HepG2 (cell line): ENCODE results near the gene ZNF225. TPM values are rescaled to one million over a fixed set of nuclear protein-coding genes. Genes with fewer than 3 reads are reported as not detected.

Source experiments
- ATAC-seq: fragments of 200-7000 bp; cut with Tn5 transposase; 3 replicates; pipeline ENCODE4 v1.9.1; 2020; ENCODE audit warnings: mild to moderate bottlenecking, moderate library complexity
- BruUV-seq: library from RNA; stranded (reverse); fragments of 400-500 nt; replicated peaks from 2 replicates; lab custom pipeline; 2021; lab: Mats Ljungman, UMichigan
- CTCF ChIA-PET: fragments of 300-600 bp; formaldehyde crosslinking; extraction: SDS; loops from one replicate; lab custom pipeline; 2021; ENCODE audit warnings: low total read pairs, inconsistent platforms, low intra/inter-chr PET ratio; lab: Yijun Ruan, JAX
- POLR2A ChIA-PET: fragments of 350-600 bp; sonication (Branson Sonifier 250); formaldehyde crosslinking; loops from one replicate; lab custom pipeline; 2020; ENCODE audit warnings: antibody characterized with exemption, inconsistent platforms; lab: Yijun Ruan, JAX
- DNase-seq: peaks from one replicate; pipeline ENCODE4 v3.0.0-alpha.2; 2015; ENCODE audit warnings: low spot score
- FAIRE-seq: peaks from 3 replicates; lab custom pipeline; 2011; peaks lifted over from hg19 to GRCh38; lab: Jason Lieb, UNC
- H2AFZ ChIP-seq: one replicate; pipeline ENCODE4 v1.6.1; 2011; ENCODE audit warnings: low read length, inconsistent platforms
- H3K27ac ChIP-seq: fragments of 300-600 bp; 3 replicates; pipeline ENCODE4 v1.8.0; 2011; ENCODE audit warnings: mixed run types, mild to moderate bottlenecking, mixed read lengths, low read length, inconsistent platforms; ENCODE audit not compliant: insufficient read depth; ENCODE audit errors: extremely low read length
- H3K27me3 ChIP-seq, 2 experiments: fragments of 200-600 bp in 1 of 2; 2 replicates in 1 of 2; 3 replicates in 1 of 2; pipeline versions ENCODE4 v1.6.0 to v1.8.0; 2011; ENCODE audit warnings: low read length in 2 of 2, mild to moderate bottlenecking in 2 of 2, moderate library complexity in 2 of 2, inconsistent platforms in 1 of 2; ENCODE audit not compliant: insufficient read depth in 2 of 2, control insufficient read depth in 1 of 2
- H3K36me3 ChIP-seq, 2 experiments: fragments of 200-600 bp in 1 of 2; replicated peaks in 1 of 2; 2 replicates in 1 of 2; 3 replicates in 1 of 2; pipeline versions ENCODE4 v1.5.1 to v1.8.0; 2011; ENCODE audit warnings: low read length in 2 of 2, inconsistent platforms in 1 of 2; ENCODE audit not compliant: insufficient read depth in 2 of 2, control insufficient read depth in 1 of 2
- H3K4me1 ChIP-seq: 2 replicates; pipeline ENCODE4 v1.5.1; 2012; ENCODE audit warnings: low read length, inconsistent platforms; ENCODE audit not compliant: insufficient read depth
- H3K4me2 ChIP-seq: 2 replicates; pipeline ENCODE4 v1.6.0; 2011; ENCODE audit warnings: low read depth, low read length, inconsistent platforms
- H3K4me3 ChIP-seq, 3 experiments: fragments of 200-600 bp in 1 of 3; sonication (generic), shearing (Covaris generic) in 1 of 3; replicated peaks in 1 of 3; 2 replicates each; pipeline ENCODE4 v1.5.1; 2011 to 2016; ENCODE audit warnings: low read length in 3 of 3, inconsistent platforms in 2 of 3, low read depth in 2 of 3, mild to moderate bottlenecking in 2 of 3, control low read depth in 1 of 3, mixed read lengths in 1 of 3; ENCODE audit not compliant: insufficient read depth in 1 of 3
- H3K79me2 ChIP-seq: one replicate; pipeline ENCODE4 v1.6.1; 2011; ENCODE audit warnings: low read length, inconsistent platforms; ENCODE audit not compliant: insufficient read depth
- H3K9ac ChIP-seq: 2 replicates; pipeline ENCODE4 v1.6.0; 2011; ENCODE audit warnings: mild to moderate bottlenecking, low read depth, low read length, inconsistent platforms; ENCODE audit not compliant: insufficient read depth
- H3K9me3 ChIP-seq: 2 replicates; pipeline ENCODE4 v1.5.1; 2012; ENCODE audit warnings: mild to moderate bottlenecking, low read length
- H4K20me1 ChIP-seq: 2 replicates; pipeline ENCODE4 v1.6.0; 2011; ENCODE audit warnings: inconsistent platforms, mild to moderate bottlenecking, low read length, moderate library complexity; ENCODE audit not compliant: insufficient read depth
- ATF6 ChIP-seq: sonication (generic); formaldehyde crosslinking; conservative IDR thresholded peaks from 2 replicates; pipeline ENCODE4 v1.4.0; 2020; ENCODE audit warnings: missing genetic modification reagents
- ELF4 ChIP-seq: sonication (generic); formaldehyde crosslinking; IDR thresholded peaks from 2 replicates; pipeline ENCODE4 v1.5.0; 2020; ENCODE audit warnings: missing genetic modification reagents, mild to moderate bottlenecking, moderate library complexity, borderline replicate concordance
- FOXA1 ChIP-seq, 2 experiments: fragments of 450-650 bp in 1 of 2; sonication (generic) in 1 of 2; formaldehyde crosslinking in 1 of 2; IDR thresholded peaks; 2 replicates each; pipeline versions ENCODE4 v1.4.0 to v1.6.1; 2016 to 2020; ENCODE audit warnings: missing genetic modification reagents in 1 of 2
- GFI1 ChIP-seq: sonication (generic); formaldehyde crosslinking; IDR thresholded peaks from 2 replicates; pipeline ENCODE4 v1.5.0; 2020; ENCODE audit warnings: missing genetic modification reagents, mild to moderate bottlenecking, borderline replicate concordance
- LBX2 ChIP-seq: sonication (generic); formaldehyde crosslinking; IDR thresholded peaks from 2 replicates; pipeline ENCODE4 v1.5.0; 2020; ENCODE audit warnings: missing genetic modification reagents, mild to moderate bottlenecking, borderline replicate concordance
- SOX6 ChIP-seq, 2 experiments: fragments of 450-650 bp in 1 of 2; sonication (generic) in 1 of 2; formaldehyde crosslinking in 1 of 2; IDR thresholded peaks; 2 replicates each; pipeline versions ENCODE4 v1.4.0 to v1.6.1; 2017 to 2020; ENCODE audit warnings: antibody characterized with exemption in 1 of 2, mild to moderate bottlenecking in 1 of 2, missing genetic modification reagents in 1 of 2
- STAT5B ChIP-seq: sonication (generic); formaldehyde crosslinking; IDR thresholded peaks from 2 replicates; pipeline ENCODE4 v1.4.0; 2020; ENCODE audit warnings: missing genetic modification reagents
- TRIM22 ChIP-seq: fragments of 450-650 bp; IDR thresholded peaks from 2 replicates; pipeline ENCODE4 v1.6.1; 2017
- ZFP41 ChIP-seq: sonication (generic); formaldehyde crosslinking; IDR thresholded peaks from 2 replicates; pipeline ENCODE4 v1.4.0; 2020; ENCODE audit warnings: mild to moderate bottlenecking, missing genetic modification reagents, borderline replicate concordance
- ZNF558 ChIP-seq: sonication (generic); formaldehyde crosslinking; IDR thresholded peaks from 2 replicates; pipeline ENCODE4 v1.9.0; 2022; ENCODE audit warnings: mild to moderate bottlenecking, missing genetic modification reagents, borderline replicate concordance
- ZNF607 ChIP-seq: sonication (generic); formaldehyde crosslinking; IDR thresholded peaks from 2 replicates; pipeline ENCODE4 v1.5.1; 2020; ENCODE audit warnings: missing genetic modification reagents, mild to moderate bottlenecking, borderline replicate concordance
- ZNF777 ChIP-seq: sonication (generic); formaldehyde crosslinking; IDR thresholded peaks from 2 replicates; pipeline ENCODE4 v1.4.0; 2020; ENCODE audit warnings: missing genetic modification reagents
- WGBS: methylation state at CpG from one replicate; pipeline ENCODE4 v1.1.6; 2017; ENCODE audit warnings: low lambda C conversion rate; 5-methylcytosine and 5-hydroxymethylcytosine counted together
- in situ Hi-C: cut with HindIII; loops from 2 replicates; pipeline ENCODE4 v1.10.0; 2017; ENCODE audit warnings: low pct_unique_long_range_greater_than_20kb; ENCODE audit not compliant: extremely low pct_ligation_motif_present
- intact Hi-C: fragments of 100-400 bp; cut with micrococcal nuclease; formaldehyde crosslinking; loops from one replicate; pipeline ENCODE4 v1.10.0; 2022; ENCODE audit not compliant: unreplicated experiment
- polyA plus RNA-seq, 8 experiments: library from polyadenylated mRNA; depleted of rRNA in 3 of 8; stranded (reverse) in 7 of 8; unstranded in 1 of 8; fragments of >200 nt; fragmentation: Illumina TruSeq in 4 of 8; extraction: Trizol in 4 of 8; gene quantifications; 2 replicates each; pipeline versions ENCODE4 v1.2.1 to v1.2.3, GENCODE V29; 2011 to 2016; ENCODE audit warnings: low read depth in 4 of 8, missing spikeins in 1 of 8, mixed read lengths in 1 of 8; ENCODE audit not compliant: insufficient read depth in 1 of 8
- total RNA-seq, 5 experiments: library from RNA; depleted of rRNA; stranded (reverse); fragments of >200 nt; fragmentation: Illumina TruSeq; extraction: Trizol; gene quantifications; 2 replicates each; pipeline ENCODE4 v1.2.3, GENCODE V29; 2016; ENCODE audit warnings: low read depth in 1 of 5

The ZNF225 gene
- total and polyA plus RNA-seq, 2 of the 13 experiments (the other 11 are each of a cell fraction or from before 2014, with no cell fraction given), result 0.87 to 3.3 TPM

- no peak for ATAC-seq
- intact Hi-C loops, result no loop called here
- BruUV-seq, result no TSS peak
- Histone ChIP-seq H3K4me2 (no peak overlapping the region), H3K9me3 (no peaks in the 10 kb centered on the region), H3K36me3 (peaks cover 13 to 38% of the 10 kb centered on the region in 2 experiments; a peak in 4 of 5 replicates), H3K4me3 (no peak overlapping the region), H3K4me1 (no peaks in the 10 kb centered on the region), H3K27me3 (no peaks in the 10 kb centered on the region), H3K27ac (no peak overlapping the region), H2AFZ (no peak overlapping the region), H4K20me1 (no peaks in the 10 kb centered on the region), H3K9ac (no peak overlapping the region), H3K79me2 (no peaks in the 10 kb centered on the region)
- in situ Hi-C loops, result no loop called here
- CTCF ChIA-PET, result no interaction called here
- TF ChIP-seq TRIM22, result no peak
- no peak for TF ChIP-seq GFI1 (CRISPR knock-in tag)
- no peak for TF ChIP-seq ELF4 (CRISPR knock-in tag)
- TF ChIP-seq ZNF558 (CRISPR knock-in tag), result no peak
- TF ChIP-seq SOX6 (IDR thresholded peaks at IDR 0.05), result no peak
- TF ChIP-seq SOX6 (CRISPR knock-in tag; IDR thresholded peaks at IDR 0.05), result no peak
- TF ChIP-seq ZNF777 (CRISPR knock-in tag), result no peak
- no peak for TF ChIP-seq FOXA1 (IDR thresholded peaks at IDR 0.05)
- TF ChIP-seq FOXA1 (CRISPR knock-in tag; IDR thresholded peaks at IDR 0.05), result no peak
- no peak for TF ChIP-seq ATF6 (CRISPR knock-in tag)
- no peak for TF ChIP-seq ZFP41 (CRISPR knock-in tag)
- TF ChIP-seq ZNF607, result no peak
- TF ChIP-seq LBX2 (CRISPR knock-in tag), result no peak
- TF ChIP-seq STAT5B (CRISPR knock-in tag), result no peak
- no peak for FAIRE-seq
- 97% methylated on average over 5 of the region's 5 CpGs for WGBS
- no peak for DNase-seq
- POLR2A ChIA-PET, result no interaction called here
These were observed 38.3 kb downstream of the ZNF225 start for GRCh38 chr19:44151491-44151890.
